Neutrophil (primary cell): Measurements from ENCODE around the gene PLCD1.

Source experiments
- H3K27ac ChIP-seq: fragments of 200-600 bp; sonication (generic); 2 replicates; pipeline ENCODE4 v1.5.1; 2016; ENCODE audit warnings: mild to moderate bottlenecking, moderate library complexity
- H3K27me3 ChIP-seq: fragments of 200-600 bp; sonication (generic); 2 replicates; pipeline ENCODE4 v1.6.0; 2016; ENCODE audit warnings: mild to moderate bottlenecking
- H3K36me3 ChIP-seq: fragments of 200-600 bp; sonication (generic); 2 replicates; pipeline ENCODE4 v1.5.1; 2017
- H3K4me1 ChIP-seq, 2 experiments: fragments of 200-600 bp in 1 of 2; sonication (generic) in 1 of 2; 1 replicate in 1 of 2; 2 replicates in 1 of 2; pipeline versions ENCODE4 v1.5.1 to v1.6.1; 2013 to 2016; ENCODE audit warnings: low read depth in 1 of 2, low read length in 1 of 2, mild to moderate bottlenecking in 1 of 2, moderate library complexity in 1 of 2; ENCODE audit not compliant: control insufficient read depth in 1 of 2, insufficient read depth in 1 of 2
- H3K4me3 ChIP-seq, 2 experiments: fragments of 200-600 bp in 1 of 2; sonication (generic) in 1 of 2; 1 replicate in 1 of 2; 2 replicates in 1 of 2; pipeline ENCODE4 v1.5.1; 2013 to 2016; ENCODE audit warnings: low read depth in 1 of 2, low read length in 1 of 2, mild to moderate bottlenecking in 1 of 2, moderate library complexity in 1 of 2
- H3K9me3 ChIP-seq: fragments of 200-600 bp; sonication (generic); 2 replicates; pipeline ENCODE4 v1.5.1; 2016
- CTCF ChIP-seq: fragments of 200-600 bp; sonication (generic); IDR thresholded peaks from 2 replicates; pipeline ENCODE4 v1.5.1; 2016; ENCODE audit warnings: antibody characterized with exemption

Gene PLCD1

GRCh38 chr3:38021196-38021595, 8.2 kb downstream of the PLCD1 start:
- no peak for TF ChIP-seq CTCF
- peaks cover 62 to 74% of the 10 kb centered on the region in 2 experiments for H3K4me1 ChIP-seq
- H3K36me3 ChIP-seq, result peaks cover 43% of the 10 kb centered on the region
- no peak overlapping the region for H3K27ac ChIP-seq
- no peaks in the 10 kb centered on the region for H3K9me3 ChIP-seq
- H3K27me3 ChIP-seq, result no peaks in the 10 kb centered on the region
- H3K4me3 ChIP-seq, result no peak overlapping the region

- Histone ChIP-seq H3K4me3 (no peak overlapping the region), H3K9me3 (no peaks in the 10 kb centered on the region), H3K27ac (no peak overlapping the region), H3K4me1 (peaks cover 55 to 68% of the 10 kb centered on the region in 2 experiments), H3K36me3 (peaks cover 51% of the 10 kb centered on the region), H3K27me3 (no peaks in the 10 kb centered on the region)
- no peak for TF ChIP-seq CTCF
Measured at GRCh38 chr3:38020342-38020726, 9.1 kb downstream of the PLCD1 start.

GRCh38 chr3:38019658-38020341, 9.6 kb downstream of the PLCD1 start:
- no peak for TF ChIP-seq CTCF
- no peaks in the 10 kb centered on the region for H3K27me3 ChIP-seq
- peak overlapping the region; percentile 67 for H3K27ac ChIP-seq
- H3K9me3 ChIP-seq, result no peaks in the 10 kb centered on the region
- H3K36me3 ChIP-seq, result peaks cover 55% of the 10 kb centered on the region
- H3K4me3 ChIP-seq, result no peak overlapping the region
- peaks cover 55 to 67% of the 10 kb centered on the region in 2 experiments for H3K4me1 ChIP-seq

- H3K4me3 ChIP-seq, result no peak overlapping the region
- TF ChIP-seq CTCF, result no peak
- H3K9me3 ChIP-seq, result no peaks in the 10 kb centered on the region
- H3K4me1 ChIP-seq, result peaks cover 61 to 69% of the 10 kb centered on the region in 2 experiments
- H3K27me3 ChIP-seq, result no peaks in the 10 kb centered on the region
- H3K27ac ChIP-seq, result peak overlapping the region; percentile 67
- peaks cover 55% of the 10 kb centered on the region for H3K36me3 ChIP-seq
Measured at GRCh38 chr3:38018296-38019266, 10.9 kb downstream of the PLCD1 start.

GRCh38 chr3:38017445-38018295, 11.8 kb downstream of the PLCD1 start:
- Histone ChIP-seq H3K9me3 (no peaks in the 10 kb centered on the region), H3K4me3 (no peak overlapping the region), H3K27me3 (no peaks in the 10 kb centered on the region), H3K27ac (peak overlapping the region; percentile 67), H3K36me3 (peaks cover 55% of the 10 kb centered on the region), H3K4me1 (peaks cover 53 to 62% of the 10 kb centered on the region in 2 experiments)
- no peak for TF ChIP-seq CTCF
